Activated CD4-positive, alpha-beta memory T cell treated with anti-CD3 and anti-CD28 coated beads, Interleukin-2, amount 10 ng/mL, durations not matched to agents 7 days and 5 days (primary cell): ENCODE measurements around the gene LRP8. TPM values are rescaled to one million over a fixed set of nuclear protein-coding genes. Genes with fewer than 3 reads are reported as not detected.
A peak's percentile ranks its signal among the peaks of the same experiment; 100 is the strongest.

Experiments used
- CTCF ChIA-PET: fragments of 350-600 bp; sonication (Branson Sonifier 250); formaldehyde crosslinking; loops from one replicate; lab custom pipeline; 2021; ENCODE audit warnings: antibody characterized with exemption, inconsistent platforms; lab: Charles Lee
- POLR2A ChIA-PET: fragments of 350-600 bp; sonication (Branson Sonifier 250); formaldehyde crosslinking; loops from one replicate; lab custom pipeline; 2021; ENCODE audit warnings: antibody characterized with exemption; lab: Charles Lee
- DNase-seq: peaks from one replicate; pipeline ENCODE4 v3.0.0-alpha.2; 2020
- H3K27ac Mint-ChIP-seq: one replicate; pipeline ENCODE4 v1.8.0; 2021; ENCODE audit warnings: mild to moderate bottlenecking, mixed read lengths
- H3K27me3 Mint-ChIP-seq: one replicate; pipeline ENCODE4 v1.8.0; 2021; ENCODE audit warnings: mixed read lengths
- H3K36me3 Mint-ChIP-seq: one replicate; pipeline ENCODE4 v1.8.0; 2021; ENCODE audit warnings: low read depth, mixed read lengths
- H3K4me1 Mint-ChIP-seq: one replicate; pipeline ENCODE4 v1.8.0; 2021; ENCODE audit warnings: mixed read lengths
- H3K4me3 Mint-ChIP-seq: one replicate; pipeline ENCODE4 v1.8.0; 2021; ENCODE audit warnings: mild to moderate bottlenecking, mixed read lengths
- H3K9me3 Mint-ChIP-seq: one replicate; pipeline ENCODE4 v1.8.0; 2021; ENCODE audit warnings: mixed read lengths
- total RNA-seq, 2 experiments: library from RNA; stranded (reverse); gene quantifications; one replicate each; pipeline ENCODE4 v1.2.3, GENCODE V29; 2021

LRP8 gene
- total RNA-seq, 2 experiments from 2014 or later: 51.5 to 52.7 TPM

GRCh38 chr1:53324321-53324720 is 3.5 kb downstream of the LRP8 start:
- H3K4me1 Mint-ChIP-seq: peaks cover 45% of the 10 kb centered on the region
- ChIA-PET CTCF (interaction anchor here (0.8 to 2.8 kb wide), 4 partner anchors 29 to 89 kb away, joined by 4 to 11 read pairs (median 4); no protein-coding TSS in a partner anchor), POLR2A (interaction anchor here (1.4 to 4.2 kb wide), 5 partner anchors 12 to 89 kb away, joined by 3 to 42 read pairs (median 5); no protein-coding TSS in a partner anchor)
- H3K27ac Mint-ChIP-seq: peak overlapping the region; percentile 88
- no peak for DNase-seq
- H3K27me3 Mint-ChIP-seq: no peaks in the 10 kb centered on the region
- H3K36me3 Mint-ChIP-seq: peaks cover 51% of the 10 kb centered on the region
- no peaks in the 10 kb centered on the region for H3K9me3 Mint-ChIP-seq
- H3K4me3 Mint-ChIP-seq: peak overlapping the region; percentile 98

DNA sequence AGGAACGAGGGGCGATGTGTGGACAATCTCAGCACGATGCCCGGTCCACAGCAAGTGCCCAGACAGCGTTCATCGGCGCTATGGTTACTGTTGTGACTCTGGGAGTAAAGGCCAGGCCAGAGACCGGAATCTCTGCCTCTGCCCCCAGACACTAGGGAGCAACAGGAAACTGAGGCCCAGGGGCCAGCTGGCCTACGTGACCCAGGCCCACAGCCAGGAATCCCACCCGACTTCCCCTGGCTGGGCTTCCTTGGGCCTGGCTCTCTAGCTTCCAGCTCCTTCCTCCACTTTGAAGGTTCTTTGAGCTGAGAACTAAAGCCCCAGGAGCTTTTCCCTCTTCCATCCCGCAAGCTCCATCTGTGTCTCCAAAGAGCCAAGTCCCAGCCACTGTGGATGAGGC is 4.6 kb downstream of the LRP8 start:
- Mint-ChIP-seq H3K4me3 (no peak overlapping the region), H3K27ac (peak overlapping the region; percentile 19), H3K36me3 (peaks cover 59% of the 10 kb centered on the region), H3K4me1 (peaks cover 40% of the 10 kb centered on the region), H3K9me3 (no peaks in the 10 kb centered on the region), H3K27me3 (no peaks in the 10 kb centered on the region)
- CTCF ChIA-PET: interaction anchor here (0.7 to 2.8 kb wide), 4 partner anchors 28 to 90 kb away, joined by 3 to 11 read pairs (median 4); no protein-coding TSS in a partner anchor
- DNase-seq: no peak
- POLR2A ChIA-PET: interaction anchor here (1.4 to 1.8 kb wide), 4 partner anchors 11 to 46 kb away, joined by 3 to 7 read pairs (median 4); no protein-coding TSS in a partner anchor

DNA sequence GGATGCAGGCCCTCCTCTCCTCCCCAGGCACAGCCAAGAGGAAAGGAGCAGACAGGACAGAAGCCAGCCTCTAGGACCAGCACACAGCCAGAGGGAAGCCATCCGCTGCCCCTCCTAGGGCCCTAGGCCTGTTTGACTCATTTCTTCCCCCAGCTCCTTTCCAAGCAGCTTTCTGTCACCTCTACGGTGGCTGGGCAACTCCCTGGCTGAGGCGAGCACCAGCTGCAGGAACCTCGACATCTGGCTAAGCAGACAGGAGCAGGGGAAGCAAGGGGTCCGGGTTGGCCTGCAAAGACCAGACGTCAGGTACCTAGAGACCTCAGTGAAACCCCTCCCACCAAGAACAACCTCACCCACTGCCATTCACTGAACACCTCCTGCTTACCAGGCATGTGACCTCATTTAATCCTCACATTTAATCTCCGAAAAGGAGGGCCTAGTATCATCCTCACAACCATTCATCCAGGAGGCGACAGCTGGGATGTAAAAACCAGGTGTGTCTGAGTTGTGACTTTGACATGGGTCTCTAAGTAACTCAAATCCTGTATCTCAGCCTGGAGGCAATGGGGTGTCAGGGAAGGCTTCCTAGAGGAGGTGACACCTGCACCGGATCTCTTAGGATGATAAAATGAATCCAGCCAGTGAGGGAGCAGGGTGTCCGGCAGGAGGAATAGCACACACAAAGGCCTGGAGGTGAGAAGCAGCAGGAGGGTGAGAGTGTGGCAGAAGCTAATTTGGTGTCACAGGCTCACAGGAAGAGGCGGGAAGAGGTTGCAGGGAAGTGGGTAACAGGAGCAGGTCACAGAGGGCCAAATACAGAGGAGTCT is 5.9 kb downstream of the LRP8 start:
- H3K27me3 Mint-ChIP-seq: no peaks in the 10 kb centered on the region
- ChIA-PET POLR2A (no interaction called here), CTCF (interaction anchor here (1.2 kb wide), 1 partner anchor 43 kb away, joined by 3 read pairs; no protein-coding TSS in a partner anchor)
- peaks cover 43% of the 10 kb centered on the region for H3K4me1 Mint-ChIP-seq
- no peak overlapping the region for H3K4me3 Mint-ChIP-seq
- peak overlapping the region; percentile 37 for H3K27ac Mint-ChIP-seq
- H3K9me3 Mint-ChIP-seq: no peaks in the 10 kb centered on the region
- H3K36me3 Mint-ChIP-seq: peaks cover 62% of the 10 kb centered on the region
- no peak for DNase-seq

GRCh38 chr1:53321366-53321765 is 6.5 kb downstream of the LRP8 start:
- CTCF ChIA-PET: no interaction called here
- no peaks in the 10 kb centered on the region for H3K27me3 Mint-ChIP-seq
- peaks cover 43% of the 10 kb centered on the region for H3K4me1 Mint-ChIP-seq
- no peak for DNase-seq
- no peak overlapping the region for H3K4me3 Mint-ChIP-seq
- H3K9me3 Mint-ChIP-seq: no peaks in the 10 kb centered on the region
- H3K27ac Mint-ChIP-seq: no peak overlapping the region
- H3K36me3 Mint-ChIP-seq: peaks cover 59% of the 10 kb centered on the region
- POLR2A ChIA-PET: no interaction called here

- DNase-seq: no peak
- Mint-ChIP-seq H3K4me3 (no peak overlapping the region), H3K36me3 (peaks cover 57% of the 10 kb centered on the region), H3K9me3 (no peaks in the 10 kb centered on the region), H3K27ac (no peak overlapping the region), H3K4me1 (peaks cover 41% of the 10 kb centered on the region), H3K27me3 (no peaks in the 10 kb centered on the region)
- POLR2A ChIA-PET: interaction anchor here (0.6 to 1.3 kb wide), 2 partner anchors 28 to 640 kb away, joined by 3 read pairs; no protein-coding TSS in a partner anchor
- CTCF ChIA-PET: no interaction called here
Measured at GRCh38 chr1:53320646-53321045, 7.2 kb downstream of the LRP8 start.

DNA sequence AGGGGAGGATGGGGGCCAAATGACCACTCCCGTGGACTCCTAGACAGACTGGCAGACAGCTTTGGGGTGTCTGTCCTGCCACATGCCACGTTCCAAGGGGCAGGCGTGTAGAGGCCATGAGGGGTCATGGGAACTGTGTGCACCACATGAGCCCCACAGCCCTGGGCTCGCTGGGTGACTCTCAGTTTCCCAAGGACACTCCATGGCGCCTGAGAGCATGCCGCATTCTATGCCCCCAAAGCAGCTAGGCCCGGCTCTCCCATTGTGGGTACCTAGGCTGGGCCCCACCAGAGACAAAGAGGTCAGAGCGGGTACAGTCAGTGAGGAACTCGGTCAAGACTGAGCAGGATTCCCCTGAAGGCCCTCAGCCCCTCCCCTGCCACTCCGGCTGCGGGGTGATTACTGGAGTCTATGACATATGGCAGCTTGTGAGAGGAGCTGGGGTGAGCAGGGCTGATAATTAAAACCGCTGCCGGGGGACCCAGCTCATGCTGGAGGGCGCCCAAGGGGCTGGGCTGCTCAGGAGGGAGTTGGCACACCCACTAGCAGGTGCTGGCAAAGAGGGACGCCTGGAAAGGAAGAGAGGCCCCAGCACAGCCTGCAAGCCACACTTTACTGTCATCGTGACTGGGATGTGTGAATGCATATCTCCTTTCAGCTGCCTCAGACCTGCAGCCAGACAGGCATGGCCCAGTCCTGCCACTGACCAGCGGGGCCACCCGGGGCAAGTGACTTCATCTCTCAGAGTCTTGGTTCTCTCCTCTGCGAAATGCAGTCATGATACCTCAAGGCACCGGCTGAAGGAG is 8.4 kb downstream of the LRP8 start:
- ChIA-PET POLR2A (interaction anchor here (1.3 kb wide), 1 partner anchor 26 kb away, joined by 3 read pairs; no protein-coding TSS in a partner anchor), CTCF (no interaction called here)
- DNase-seq: no peak
- H3K36me3 Mint-ChIP-seq: peaks cover 50% of the 10 kb centered on the region
- no peaks in the 10 kb centered on the region for H3K9me3 Mint-ChIP-seq
- H3K27me3 Mint-ChIP-seq: no peaks in the 10 kb centered on the region
- H3K4me1 Mint-ChIP-seq: peaks cover 31% of the 10 kb centered on the region
- no peak overlapping the region for H3K27ac Mint-ChIP-seq
- H3K4me3 Mint-ChIP-seq: no peak overlapping the region

DNA sequence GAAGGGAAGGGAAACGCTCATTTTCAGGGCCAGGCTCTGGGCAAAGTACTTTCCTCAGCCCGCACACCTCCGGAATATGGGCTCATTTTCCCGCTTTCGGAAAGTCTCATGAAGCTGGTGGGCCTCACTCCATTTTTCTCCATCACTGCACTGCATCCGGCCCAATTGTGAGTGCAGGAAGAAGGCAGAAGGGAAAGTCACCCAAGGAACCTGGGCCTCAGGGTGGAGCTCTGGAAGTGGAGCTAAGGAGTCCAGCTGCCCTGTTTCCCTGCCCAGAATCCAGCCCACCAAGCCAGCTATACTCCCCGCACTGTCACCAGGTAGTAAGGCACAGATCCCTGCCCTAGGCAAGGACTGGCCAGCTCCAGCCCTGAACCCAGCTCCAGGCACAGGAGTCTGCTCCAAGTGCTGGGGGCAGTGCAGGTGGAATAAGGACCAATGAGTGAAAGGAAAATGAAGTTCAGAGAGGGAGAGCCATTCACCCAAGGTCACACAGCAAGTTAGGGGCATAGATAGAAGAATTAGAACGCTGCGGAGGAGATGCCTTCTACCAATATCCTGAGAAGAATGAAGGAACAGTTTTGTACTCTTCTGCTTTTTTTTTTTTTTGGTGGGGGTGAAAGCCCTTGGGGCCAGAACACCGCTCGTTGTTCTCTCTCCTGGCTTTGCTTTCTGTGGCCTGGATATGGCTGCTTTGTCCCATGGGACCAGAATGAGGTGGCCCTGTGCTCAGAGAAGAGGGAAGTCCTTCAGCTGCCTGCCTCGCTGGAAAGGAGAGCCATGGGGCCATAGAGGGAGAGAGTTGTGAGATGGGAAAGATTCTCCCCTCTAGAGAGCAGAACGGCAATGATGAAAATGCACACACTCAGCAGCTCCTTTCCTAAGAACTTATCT is 10.0 kb downstream of the LRP8 start:
- no peaks in the 10 kb centered on the region for H3K9me3 Mint-ChIP-seq

DNA sequence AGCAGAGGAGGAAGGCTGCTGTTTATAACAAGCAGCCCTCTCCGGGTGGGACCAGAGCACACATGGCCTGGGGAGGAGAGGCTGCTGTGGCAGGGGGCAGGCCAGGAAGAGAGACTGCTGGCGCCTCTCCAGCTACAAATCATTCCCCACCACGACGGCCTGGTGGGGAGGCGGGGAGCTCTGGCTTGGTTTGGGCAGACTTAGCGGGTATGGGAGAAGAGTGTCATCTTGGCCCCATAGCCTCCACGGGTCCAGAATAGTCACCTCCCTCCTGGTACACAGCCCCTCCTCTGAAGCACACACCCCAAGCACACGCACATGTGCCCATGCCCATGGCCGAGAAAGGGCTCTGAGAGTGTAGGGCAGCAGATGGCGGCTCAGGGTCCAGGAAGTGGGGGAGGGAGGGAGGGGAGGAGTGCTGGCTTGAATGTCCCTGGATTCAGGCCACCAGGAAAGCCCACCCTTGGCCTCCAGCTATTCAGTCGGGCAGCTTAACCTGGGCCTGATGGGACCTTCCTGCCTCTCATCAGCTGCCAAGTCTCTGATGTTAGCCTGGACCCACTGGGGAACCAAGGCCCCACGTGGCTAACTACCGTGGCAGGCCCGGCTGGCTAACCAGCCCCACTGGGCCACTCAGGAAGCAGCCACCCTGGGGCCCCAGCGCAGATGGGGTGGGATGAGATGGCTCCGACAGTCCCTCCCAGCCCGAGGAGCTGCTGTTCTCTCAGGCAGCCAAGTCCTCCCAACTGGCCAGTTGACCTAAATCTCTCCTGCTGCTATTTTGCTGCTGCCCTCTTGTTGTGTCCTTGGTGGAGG is 10.9 kb downstream of the LRP8 start:
- peaks cover 36% of the 10 kb centered on the region for H3K36me3 Mint-ChIP-seq
- POLR2A ChIA-PET: interaction anchor here (0.7 to 2.8 kb wide), 2 partner anchors 9 to 12 kb away, joined by 3 to 13 read pairs; no protein-coding TSS in a partner anchor

More for the DNA sequence above, 10.0 kb downstream of the LRP8 start:
- Mint-ChIP-seq H3K4me1 (peaks cover 20% of the 10 kb centered on the region), H3K4me3 (no peak overlapping the region), H3K27ac (peak overlapping the region; percentile 44), H3K36me3 (peaks cover 45% of the 10 kb centered on the region), H3K27me3 (no peaks in the 10 kb centered on the region)
- POLR2A ChIA-PET: interaction anchor here (2.8 kb wide), 1 partner anchor 8 kb away, joined by 13 read pairs; no protein-coding TSS in a partner anchor
- no peak for DNase-seq
- CTCF ChIA-PET: no interaction called here

DNA sequence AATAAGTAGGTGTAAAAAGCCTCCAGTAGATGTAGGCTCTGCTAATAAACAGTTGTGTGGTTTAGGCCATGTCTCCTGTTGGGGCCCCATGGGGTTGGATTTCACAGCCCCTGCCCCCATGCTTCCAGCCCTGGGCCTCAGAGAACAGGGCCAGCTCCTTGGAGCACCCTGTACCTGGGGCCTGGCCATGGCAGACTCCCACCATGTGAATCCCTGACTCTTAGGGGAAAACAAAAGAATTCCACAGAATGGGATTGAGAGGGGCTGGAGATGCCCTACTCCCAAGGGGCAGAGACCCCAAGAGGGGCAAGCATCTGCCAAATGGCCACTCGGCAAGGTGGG is 11.5 kb downstream of the LRP8 start:
- Mint-ChIP-seq H3K4me1 (peaks cover 14% of the 10 kb centered on the region), H3K27me3 (no peaks in the 10 kb centered on the region), H3K27ac (no peak overlapping the region), H3K36me3 (peaks cover 40% of the 10 kb centered on the region), H3K4me3 (no peak overlapping the region), H3K9me3 (no peaks in the 10 kb centered on the region)
- ChIA-PET CTCF (no interaction called here), POLR2A (interaction anchor here (0.7 to 2.8 kb wide), 2 partner anchors 10 to 12 kb away, joined by 3 to 13 read pairs; no protein-coding TSS in a partner anchor)
- DNase-seq: no peak

More for the DNA sequence above, 10.9 kb downstream of the LRP8 start:
- CTCF ChIA-PET: no interaction called here
- DNase-seq: no peak
- Mint-ChIP-seq H3K4me3 (no peak overlapping the region), H3K27me3 (no peaks in the 10 kb centered on the region), H3K4me1 (peaks cover 12% of the 10 kb centered on the region), H3K9me3 (no peaks in the 10 kb centered on the region), H3K27ac (no peak overlapping the region)

GRCh38 chr1:53315456-53316423 is 12.1 kb downstream of the LRP8 start:
- peaks cover 14% of the 10 kb centered on the region for H3K4me1 Mint-ChIP-seq
- H3K9me3 Mint-ChIP-seq: no peaks in the 10 kb centered on the region
- DNase-seq: no peak
- ChIA-PET POLR2A (interaction anchor here (2.8 kb wide), 1 partner anchor 10 kb away, joined by 13 read pairs; no protein-coding TSS in a partner anchor), CTCF (no interaction called here)
- H3K27me3 Mint-ChIP-seq: no peaks in the 10 kb centered on the region
- H3K36me3 Mint-ChIP-seq: peaks cover 36% of the 10 kb centered on the region
- no peak overlapping the region for H3K4me3 Mint-ChIP-seq
- peak overlapping the region; percentile 58 for H3K27ac Mint-ChIP-seq
